ENCODE results near the gene POMT2. TPM values are rescaled to one million over a fixed set of nuclear protein-coding genes. Genes with fewer than 3 reads are reported as not detected.
"Not testable (repeated sequence)": the region's sequence is repeated elsewhere in the genome, so short reads cannot be mapped to it uniquely, and the experiment has no call there.

POMT2 gene
- polyA plus RNA-seq, 10 donors = 15.3 to 34.0 (median 28.2) TPM

GRCh38 chr14:77302926-77303325 lies 17.8 kb downstream of the POMT2 start:
- DNase-seq = no peak

GRCh38 chr14:77301103-77301502 lies 19.6 kb downstream of the POMT2 start:
- DNase-seq = peak; percentile 74 to 89 (median 83)

GRCh38 chr14:77299771-77300170 lies 20.9 kb downstream of the POMT2 start:
- no peak for DNase-seq

- no peak for DNase-seq
These were observed 23.8 kb downstream of the POMT2 start for GRCh38 chr14:77296906-77297305.

GRCh38 chr14:77296155-77296554 lies 24.5 kb downstream of the POMT2 start:
- no peak for DNase-seq

GRCh38 chr14:77290705-77291104 lies 30.0 kb downstream of the POMT2 start:
- no peak for DNase-seq

GRCh38 chr14:77286576-77286975 lies 34.1 kb downstream of the POMT2 start:
- DNase-seq = no peak

- no peak for DNase-seq
These were observed 36.2 kb downstream of the POMT2 start for GRCh38 chr14:77284466-77284865.

GRCh38 chr14:77284066-77284465 lies 36.6 kb downstream of the POMT2 start:
- DNase-seq = no peak

GRCh38 chr14:77281852-77282410 lies 38.8 kb downstream of the POMT2 start:
- no peak for DNase-seq

- not testable (repeated sequence) for DNase-seq
These were observed 39.8 kb downstream of the POMT2 start for GRCh38 chr14:77280921-77281320.

GRCh38 chr14:77279719-77280118 lies 41.0 kb downstream of the POMT2 start:
- DNase-seq = no peak

GRCh38 chr14:77278461-77279230 lies 42.0 kb downstream of the POMT2 start:
- DNase-seq = no peak

- DNase-seq = no peak
These were observed 43.7 kb downstream of the POMT2 start for GRCh38 chr14:77276959-77277358.

- DNase-seq = no peak
These were observed 44.3 kb downstream of the POMT2 start for GRCh38 chr14:77276295-77276935.

GRCh38 chr14:77275601-77276017 lies 45.1 kb downstream of the POMT2 start:
- no peak for DNase-seq

- no peak for DNase-seq
These were observed 45.6 kb downstream of the POMT2 start for GRCh38 chr14:77275041-77275580.

- no peak for DNase-seq
These were observed 46.9 kb downstream of the POMT2 start for GRCh38 chr14:77273796-77274195.

GRCh38 chr14:77272261-77272660 lies 48.4 kb downstream of the POMT2 start:
- DNase-seq = no peak

GRCh38 chr14:77271113-77271710 lies 49.5 kb downstream of the POMT2 start, which contains the start of gene NGB:
Gene NGB (minus strand): TSS chr14:77271206. CDS start chr14:77270937, 269 bp downstream.
- DNase-seq = no peak

GRCh38 chr14:77270361-77271112 lies 50.1 kb downstream of the POMT2 start:
- DNase-seq = no peak

Data from muscle of back (tissue), 11 donors.